WI38 (cell line): ENCODE measurements around the gene ATP6V0E2.

ENCODE experiments used
- H3K4me3 ChIP-seq: 2 replicates; pipeline ENCODE4 v1.5.1; 2011; ENCODE audit warnings: low read depth, mild to moderate bottlenecking, control low read depth, low read length
- TF ChIP-seq, protein P1 (sequence below): IDR thresholded peaks from 2 replicates; pipeline ENCODE4 v1.5.1; 2012; ENCODE audit warnings: low read depth, mild to moderate bottlenecking, control low read depth, low read length

The ATP6V0E2 gene

GRCh38 chr7:149877890-149878522, 4.2 kb downstream of the ATP6V0E2 start:
- TF ChIP-seq, protein P1, sequence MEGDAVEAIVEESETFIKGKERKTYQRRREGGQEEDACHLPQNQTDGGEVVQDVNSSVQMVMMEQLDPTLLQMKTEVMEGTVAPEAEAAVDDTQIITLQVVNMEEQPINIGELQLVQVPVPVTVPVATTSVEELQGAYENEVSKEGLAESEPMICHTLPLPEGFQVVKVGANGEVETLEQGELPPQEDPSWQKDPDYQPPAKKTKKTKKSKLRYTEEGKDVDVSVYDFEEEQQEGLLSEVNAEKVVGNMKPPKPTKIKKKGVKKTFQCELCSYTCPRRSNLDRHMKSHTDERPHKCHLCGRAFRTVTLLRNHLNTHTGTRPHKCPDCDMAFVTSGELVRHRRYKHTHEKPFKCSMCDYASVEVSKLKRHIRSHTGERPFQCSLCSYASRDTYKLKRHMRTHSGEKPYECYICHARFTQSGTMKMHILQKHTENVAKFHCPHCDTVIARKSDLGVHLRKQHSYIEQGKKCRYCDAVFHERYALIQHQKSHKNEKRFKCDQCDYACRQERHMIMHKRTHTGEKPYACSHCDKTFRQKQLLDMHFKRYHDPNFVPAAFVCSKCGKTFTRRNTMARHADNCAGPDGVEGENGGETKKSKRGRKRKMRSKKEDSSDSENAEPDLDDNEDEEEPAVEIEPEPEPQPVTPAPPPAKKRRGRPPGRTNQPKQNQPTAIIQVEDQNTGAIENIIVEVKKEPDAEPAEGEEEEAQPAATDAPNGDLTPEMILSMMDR: no peak
- no peak overlapping the region for H3K4me3 ChIP-seq

DNA sequence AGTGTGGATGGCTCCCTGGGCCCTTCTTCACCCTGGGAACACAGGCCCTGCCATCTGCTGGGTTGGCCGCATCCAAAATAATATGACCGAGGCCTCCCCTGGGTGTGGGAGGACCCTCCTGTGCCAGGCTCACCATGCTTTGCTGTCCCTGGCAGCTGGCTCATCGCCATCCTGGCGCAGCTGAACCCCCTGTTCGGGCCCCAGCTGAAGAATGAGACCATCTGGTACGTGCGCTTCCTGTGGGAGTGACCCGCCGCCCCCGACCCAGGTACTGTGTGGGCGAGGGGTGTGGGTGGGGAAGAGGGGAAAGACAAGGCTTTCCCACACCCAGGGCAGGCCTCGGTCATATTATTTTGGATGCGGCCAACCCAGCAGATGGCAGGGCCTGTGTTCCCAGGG, 4.8 kb downstream of the ATP6V0E2 start:
- H3K4me3 ChIP-seq: no peak overlapping the region
- TF ChIP-seq, protein P1: no peak

GRCh38 chr7:149879271-149879743, 5.5 kb downstream of the ATP6V0E2 start:
- TF ChIP-seq, protein P1: no peak
- H3K4me3 ChIP-seq: no peak overlapping the region

- TF ChIP-seq, protein P1: no peak
- H3K4me3 ChIP-seq: no peak overlapping the region
Observed at GRCh38 chr7:149879766-149880637, 6.2 kb downstream of the ATP6V0E2 start.

GRCh38 chr7:149880638-149881311, 7.0 kb downstream of the ATP6V0E2 start:
- TF ChIP-seq, protein P1: no peak
- no peak overlapping the region for H3K4me3 ChIP-seq

- TF ChIP-seq, protein P1: no peak
- no peak overlapping the region for H3K4me3 ChIP-seq
Observed at GRCh38 chr7:149881328-149882247, 7.8 kb downstream of the ATP6V0E2 start.
